HCT116 (cell line): ENCODE data around the gene HDAC7.

Experiments used
- CEBPB ChIP-seq: IDR thresholded peaks from 2 replicates; pipeline ENCODE4 v1.6.1; 2012; ENCODE audit warnings: low read depth
- EZH2phosphoT487 ChIP-seq: fragments of 200-600 bp; IDR thresholded peaks from 2 replicates; pipeline ENCODE4 v1.6.1; 2018; ENCODE audit warnings: antibody characterized with exemption, borderline replicate concordance
- SIN3A ChIP-seq: IDR thresholded peaks from 2 replicates; pipeline ENCODE4 v1.6.1; 2012; ENCODE audit warnings: low read depth
- TF ChIP-seq, protein P1 (sequence below), 3 experiments: fragments of 200-600 bp in 1 of 3; sonication (generic) in 1 of 3; IDR thresholded peaks in 2 of 3; conservative IDR thresholded peaks in 1 of 3; 2 replicates each; pipeline ENCODE4 v1.5.1; 2012 to 2017; ENCODE audit warnings: low read depth in 2 of 3, low read length in 2 of 3, antibody characterized with exemption in 1 of 3, borderline replicate concordance in 1 of 3, control low read depth in 1 of 3, mild to moderate bottlenecking in 1 of 3, mixed read lengths in 1 of 3, mixed run types in 1 of 3, moderate library complexity in 1 of 3; ENCODE audit not compliant: insufficient read depth in 1 of 3
- TF ChIP-seq, protein P2 (sequence below): IDR thresholded peaks from 2 replicates; pipeline ENCODE4 v1.6.1; 2012
- TF ChIP-seq, protein P3 (sequence below): IDR thresholded peaks from 2 replicates; pipeline ENCODE4 v1.6.1; 2012

DNA sequence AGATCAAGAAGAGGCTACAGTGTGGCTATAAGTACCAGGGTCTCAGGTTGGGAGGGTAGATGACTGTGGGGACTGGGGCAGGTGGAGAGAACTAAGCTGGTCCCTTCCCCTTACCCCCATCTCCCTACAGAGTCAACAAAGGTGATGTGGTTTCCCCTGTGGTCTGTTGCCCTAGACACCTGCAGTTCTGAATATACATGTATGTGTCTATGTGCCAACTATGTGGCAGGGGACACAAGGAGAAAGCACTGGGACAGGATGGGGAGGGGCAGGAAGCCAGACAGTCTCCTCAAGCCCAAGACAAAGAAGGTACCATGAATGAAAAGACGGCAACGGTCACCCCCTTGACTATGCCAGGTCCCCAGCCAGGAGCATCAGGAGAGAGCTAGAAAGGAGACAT, 4.5 kb upstream of the HDAC7 start:
- TF ChIP-seq, protein P1, sequence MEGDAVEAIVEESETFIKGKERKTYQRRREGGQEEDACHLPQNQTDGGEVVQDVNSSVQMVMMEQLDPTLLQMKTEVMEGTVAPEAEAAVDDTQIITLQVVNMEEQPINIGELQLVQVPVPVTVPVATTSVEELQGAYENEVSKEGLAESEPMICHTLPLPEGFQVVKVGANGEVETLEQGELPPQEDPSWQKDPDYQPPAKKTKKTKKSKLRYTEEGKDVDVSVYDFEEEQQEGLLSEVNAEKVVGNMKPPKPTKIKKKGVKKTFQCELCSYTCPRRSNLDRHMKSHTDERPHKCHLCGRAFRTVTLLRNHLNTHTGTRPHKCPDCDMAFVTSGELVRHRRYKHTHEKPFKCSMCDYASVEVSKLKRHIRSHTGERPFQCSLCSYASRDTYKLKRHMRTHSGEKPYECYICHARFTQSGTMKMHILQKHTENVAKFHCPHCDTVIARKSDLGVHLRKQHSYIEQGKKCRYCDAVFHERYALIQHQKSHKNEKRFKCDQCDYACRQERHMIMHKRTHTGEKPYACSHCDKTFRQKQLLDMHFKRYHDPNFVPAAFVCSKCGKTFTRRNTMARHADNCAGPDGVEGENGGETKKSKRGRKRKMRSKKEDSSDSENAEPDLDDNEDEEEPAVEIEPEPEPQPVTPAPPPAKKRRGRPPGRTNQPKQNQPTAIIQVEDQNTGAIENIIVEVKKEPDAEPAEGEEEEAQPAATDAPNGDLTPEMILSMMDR (IDR thresholded peaks at IDR 0.05 in 2 of 3, conservative IDR thresholded peaks at IDR 0.05 in 1 of 3; ENCODE audit: borderline replicate concordance in 1 of 3, insufficient read depth in 1 of 3, low read depth in 2 of 3, low read length in 2 of 3), result no peak
- TF ChIP-seq, protein P2, sequence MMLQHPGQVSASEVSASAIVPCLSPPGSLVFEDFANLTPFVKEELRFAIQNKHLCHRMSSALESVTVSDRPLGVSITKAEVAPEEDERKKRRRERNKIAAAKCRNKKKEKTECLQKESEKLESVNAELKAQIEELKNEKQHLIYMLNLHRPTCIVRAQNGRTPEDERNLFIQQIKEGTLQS, result no peak
- no peak for TF ChIP-seq EZH2phosphoT487
- TF ChIP-seq CEBPB, result no peak
- no peak for TF ChIP-seq SIN3A
- TF ChIP-seq, protein P3, sequence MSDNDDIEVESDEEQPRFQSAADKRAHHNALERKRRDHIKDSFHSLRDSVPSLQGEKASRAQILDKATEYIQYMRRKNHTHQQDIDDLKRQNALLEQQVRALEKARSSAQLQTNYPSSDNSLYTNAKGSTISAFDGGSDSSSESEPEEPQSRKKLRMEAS, result no peak
